ENCODE results near the gene OR4M2.
"Not testable (repeated sequence)": the region's sequence is repeated elsewhere in the genome, so short reads cannot be mapped to it uniquely, and the experiment has no call there.

OR4M2 gene, protein sequence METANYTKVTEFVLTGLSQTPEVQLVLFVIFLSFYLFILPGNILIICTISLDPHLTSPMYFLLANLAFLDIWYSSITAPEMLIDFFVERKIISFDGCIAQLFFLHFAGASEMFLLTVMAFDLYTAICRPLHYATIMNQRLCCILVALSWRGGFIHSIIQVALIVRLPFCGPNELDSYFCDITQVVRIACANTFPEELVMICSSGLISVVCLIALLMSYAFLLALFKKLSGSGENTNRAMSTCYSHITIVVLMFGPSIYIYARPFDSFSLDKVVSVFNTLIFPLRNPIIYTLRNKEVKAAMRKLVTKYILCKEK

DNA sequence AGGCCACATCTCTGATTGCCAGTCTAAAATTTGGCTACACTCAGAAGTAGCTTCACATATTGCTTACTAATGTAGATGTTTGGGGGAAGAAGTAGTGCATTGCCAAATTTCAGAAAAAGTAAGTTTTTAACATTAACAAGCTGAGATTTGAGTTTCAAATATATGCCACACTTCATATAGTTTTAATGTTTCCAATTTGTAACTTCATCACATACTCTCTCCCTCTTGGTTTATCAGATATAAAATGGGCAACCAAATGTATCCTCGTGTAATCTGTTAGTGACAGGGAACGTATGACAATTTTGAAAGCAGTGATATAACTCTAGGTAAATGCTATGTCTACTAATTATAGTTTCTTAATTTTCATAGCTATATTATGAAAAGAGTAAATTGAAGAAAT, at the start of gene OR4M2:
Gene OR4M2, plus strand, starts transcription at position 301 of the 400 bp plus-strand sequence. Its CDS starts 98 bp downstream, at position 399.
- not testable (repeated sequence) for DNase-seq

DNA sequence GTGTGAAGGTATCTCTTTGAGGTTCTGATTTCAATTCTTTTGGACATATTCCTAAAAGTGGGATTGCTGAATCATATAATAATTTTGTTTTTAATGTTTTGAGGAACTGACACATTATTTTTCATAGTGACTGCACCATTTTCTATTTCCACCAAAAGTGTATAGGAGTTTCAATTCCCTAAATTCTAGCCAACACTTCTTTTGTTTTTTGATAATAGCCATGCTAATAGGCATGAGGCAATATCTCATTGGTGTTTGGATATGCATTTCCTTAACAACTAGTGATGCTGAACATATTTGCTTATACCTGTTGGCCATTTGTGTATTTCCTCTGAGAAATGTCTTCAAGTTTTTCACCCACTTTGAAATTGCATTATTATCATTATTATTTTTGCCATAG, 11.1 kb upstream of the OR4M2 start:
- DNase-seq = not testable (repeated sequence)

DNA sequence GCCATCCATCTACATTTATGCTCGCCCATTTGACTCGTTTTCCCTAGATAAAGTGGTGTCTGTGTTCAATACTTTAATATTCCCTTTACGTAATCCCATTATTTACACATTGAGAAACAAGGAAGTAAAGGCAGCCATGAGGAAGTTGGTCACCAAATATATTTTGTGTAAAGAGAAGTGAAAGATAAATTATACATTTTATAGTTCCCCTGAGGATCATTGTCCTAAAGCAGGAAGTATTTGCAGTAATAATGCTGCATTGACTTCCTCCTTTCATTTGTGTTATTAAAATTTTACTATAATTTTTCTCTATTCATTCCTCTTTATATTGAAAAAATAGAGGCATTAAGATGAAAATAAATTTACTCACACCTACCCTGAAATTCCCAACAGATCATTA, 1.1 kb downstream of the OR4M2 start:
- DNase-seq = not testable (repeated sequence)

DNA sequence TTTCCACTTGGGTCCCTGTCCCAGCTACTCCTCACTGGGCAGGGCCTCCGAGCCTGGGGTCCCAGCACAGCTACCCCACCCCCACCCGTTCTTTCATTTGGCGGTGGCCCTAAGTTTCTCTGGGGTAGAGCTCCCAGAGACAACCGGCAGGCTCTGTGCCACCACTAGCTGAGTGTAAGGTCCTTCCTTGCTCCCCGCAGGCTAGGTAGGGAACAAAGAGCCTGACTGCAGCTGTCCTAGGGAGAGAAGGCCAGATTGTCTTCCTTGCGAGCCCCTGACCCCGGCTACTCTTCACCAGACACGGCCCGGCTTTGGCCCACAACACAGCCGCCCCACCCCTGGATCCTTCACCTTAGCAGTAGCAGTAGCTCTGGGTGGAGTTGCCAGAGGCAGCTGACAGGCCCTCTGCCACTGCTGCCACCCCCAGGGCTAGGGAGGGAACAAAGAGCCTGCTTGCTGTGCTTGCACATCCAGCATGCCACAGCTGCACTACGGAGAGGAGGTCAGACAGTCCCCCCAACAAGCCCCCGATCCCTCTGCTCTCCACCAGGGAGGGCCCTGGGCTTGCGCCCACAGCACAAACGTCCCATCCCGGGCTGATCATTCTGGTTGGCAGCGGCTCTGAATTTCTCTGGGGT, 18.4 kb downstream of the OR4M2 start:
- DNase-seq = not testable (repeated sequence)

DNA sequence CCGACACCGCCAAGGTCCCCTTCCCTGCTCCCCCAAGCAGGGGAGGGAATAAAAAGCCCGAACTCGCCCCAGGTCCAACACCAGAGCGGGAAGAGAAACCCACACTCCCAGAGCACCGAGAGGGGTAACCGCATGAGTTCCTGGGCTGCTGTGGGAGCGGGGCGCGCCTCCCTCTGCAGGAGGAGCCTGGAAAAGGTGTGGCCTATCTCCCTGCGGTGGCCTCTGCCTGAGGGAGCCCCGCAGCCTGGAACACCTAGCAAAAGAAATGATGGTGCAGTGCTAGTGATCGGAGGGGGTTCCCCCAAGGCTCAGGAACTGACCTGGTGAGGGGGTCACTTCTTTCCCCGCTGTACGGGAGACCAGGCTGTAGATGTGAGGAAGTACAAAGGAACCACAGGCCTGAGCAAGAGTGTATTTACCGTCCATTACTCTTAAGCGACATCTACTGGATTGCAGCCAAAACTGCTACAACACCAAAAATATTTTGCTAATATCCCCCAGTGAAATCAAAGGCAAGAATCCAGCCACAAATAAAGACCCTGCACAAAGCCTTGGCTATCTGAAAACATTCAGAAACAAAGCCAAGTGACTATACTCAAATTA, 19.1 kb downstream of the OR4M2 start:
- DNase-seq = not testable (repeated sequence)

DNA sequence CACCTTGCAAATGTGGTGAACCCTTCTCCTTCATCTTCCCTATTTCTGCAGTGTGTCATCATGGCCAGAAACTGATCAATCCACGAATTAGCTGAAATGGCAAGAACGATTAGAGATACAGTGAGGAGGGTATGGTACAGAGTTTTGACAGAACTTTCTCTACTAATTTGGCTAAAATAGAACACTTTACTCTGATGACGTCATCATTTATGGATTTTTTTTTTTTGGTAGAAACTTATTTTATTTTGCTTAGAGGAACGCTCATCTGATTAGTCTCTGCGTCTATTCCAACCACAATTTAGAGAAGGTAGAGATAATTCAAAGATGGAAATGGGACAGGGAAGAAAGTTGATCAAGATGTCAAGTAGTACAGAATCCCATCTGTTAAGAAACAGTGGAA, 41.7 kb downstream of the OR4M2 start:
- DNase-seq = not testable (repeated sequence)

All from activated effector memory CD4-positive, alpha-beta T cell treated with Interleukin-2 at 50 U/mL for 16 hours (primary cell).